Measurements from ENCODE around the gene DLG2.
"Not testable (repeated sequence)": the region's sequence is repeated elsewhere in the genome, so short reads cannot be mapped to it uniquely, and the experiment has no call there.

The DLG2 gene

GRCh38 chr11:85231588-85231987 is 395.6 kb downstream of the DLG2 start:
- DNase-seq (ENCODE audit: low read depth in 2 of 2): no peak

- DNase-seq (ENCODE audit: low read depth in 2 of 2): not testable (repeated sequence)
These were observed 397.4 kb downstream of the DLG2 start for GRCh38 chr11:85229723-85230122.

GRCh38 chr11:85196968-85197367 is 430.2 kb downstream of the DLG2 start:
- DNase-seq (ENCODE audit: low read depth in 2 of 2): no peak

GRCh38 chr11:85195934-85196333 is 431.2 kb downstream of the DLG2 start:
- DNase-seq (ENCODE audit: low read depth in 2 of 2): no peak

GRCh38 chr11:85187992-85188391 is 439.2 kb downstream of the DLG2 start:
- DNase-seq (ENCODE audit: low read depth in 2 of 2): no peak

GRCh38 chr11:85184721-85185120 is 442.4 kb downstream of the DLG2 start:
- no peak for DNase-seq (ENCODE audit: low read depth in 2 of 2)

- no peak for DNase-seq (ENCODE audit: low read depth in 2 of 2)
These were observed 444.4 kb downstream of the DLG2 start for GRCh38 chr11:85182441-85183387.

GRCh38 chr11:85180528-85180927 is 446.6 kb downstream of the DLG2 start:
- no peak for DNase-seq (ENCODE audit: low read depth in 2 of 2)

- DNase-seq (ENCODE audit: low read depth in 2 of 2): no peak
These were observed 455.4 kb downstream of the DLG2 start for GRCh38 chr11:85171648-85172257.

- no peak for DNase-seq (ENCODE audit: low read depth in 2 of 2)
These were observed 457.0 kb downstream of the DLG2 start for GRCh38 chr11:85170184-85170583.

GRCh38 chr11:85167471-85167870 is 459.7 kb downstream of the DLG2 start:
- DNase-seq (ENCODE audit: low read depth in 2 of 2): no peak

GRCh38 chr11:85167038-85167437 is 460.1 kb downstream of the DLG2 start:
- no peak for DNase-seq (ENCODE audit: low read depth in 2 of 2)

GRCh38 chr11:85165819-85166218 is 461.3 kb downstream of the DLG2 start:
- no peak for DNase-seq (ENCODE audit: low read depth in 2 of 2)

GRCh38 chr11:85164743-85165142 is 462.4 kb downstream of the DLG2 start:
- no peak for DNase-seq (ENCODE audit: low read depth in 2 of 2)

- DNase-seq (ENCODE audit: low read depth in 2 of 2): no peak
These were observed 472.9 kb downstream of the DLG2 start for GRCh38 chr11:85154294-85154693.

- no peak for DNase-seq (ENCODE audit: low read depth in 2 of 2)
These were observed 489.5 kb downstream of the DLG2 start for GRCh38 chr11:85137597-85137996.

GRCh38 chr11:85133636-85134035 is 493.5 kb downstream of the DLG2 start:
- DNase-seq (ENCODE audit: low read depth in 2 of 2): no peak

GRCh38 chr11:85132851-85133585 is 494.1 kb downstream of the DLG2 start:
- no peak for DNase-seq (ENCODE audit: low read depth in 2 of 2)

GRCh38 chr11:85127349-85127748 is 499.8 kb downstream of the DLG2 start:
- no peak for DNase-seq (ENCODE audit: low read depth in 2 of 2)

GRCh38 chr11:85123752-85124231 is 503.4 kb downstream of the DLG2 start:
- no peak for DNase-seq (ENCODE audit: low read depth in 2 of 2)

- no peak for DNase-seq (ENCODE audit: low read depth in 2 of 2)
These were observed 509.0 kb downstream of the DLG2 start for GRCh38 chr11:85118151-85118550.

- no peak for DNase-seq (ENCODE audit: low read depth in 2 of 2)
These were observed 511.3 kb downstream of the DLG2 start for GRCh38 chr11:85115798-85116197.
